C4-2B (cell line): Measurements from ENCODE around the gene ATP6V0A1.

ENCODE experiments used
- ZFX ChIP-seq: fragments of 450-650 bp; IDR thresholded peaks from 2 replicates; pipeline ENCODE4 v1.6.1; 2017
- TF ChIP-seq, protein P1 (sequence below): fragments of 450-650 bp; conservative IDR thresholded peaks from 2 replicates; pipeline ENCODE4 v1.5.1; 2017; ENCODE audit warnings: mild to moderate bottlenecking

DNA sequence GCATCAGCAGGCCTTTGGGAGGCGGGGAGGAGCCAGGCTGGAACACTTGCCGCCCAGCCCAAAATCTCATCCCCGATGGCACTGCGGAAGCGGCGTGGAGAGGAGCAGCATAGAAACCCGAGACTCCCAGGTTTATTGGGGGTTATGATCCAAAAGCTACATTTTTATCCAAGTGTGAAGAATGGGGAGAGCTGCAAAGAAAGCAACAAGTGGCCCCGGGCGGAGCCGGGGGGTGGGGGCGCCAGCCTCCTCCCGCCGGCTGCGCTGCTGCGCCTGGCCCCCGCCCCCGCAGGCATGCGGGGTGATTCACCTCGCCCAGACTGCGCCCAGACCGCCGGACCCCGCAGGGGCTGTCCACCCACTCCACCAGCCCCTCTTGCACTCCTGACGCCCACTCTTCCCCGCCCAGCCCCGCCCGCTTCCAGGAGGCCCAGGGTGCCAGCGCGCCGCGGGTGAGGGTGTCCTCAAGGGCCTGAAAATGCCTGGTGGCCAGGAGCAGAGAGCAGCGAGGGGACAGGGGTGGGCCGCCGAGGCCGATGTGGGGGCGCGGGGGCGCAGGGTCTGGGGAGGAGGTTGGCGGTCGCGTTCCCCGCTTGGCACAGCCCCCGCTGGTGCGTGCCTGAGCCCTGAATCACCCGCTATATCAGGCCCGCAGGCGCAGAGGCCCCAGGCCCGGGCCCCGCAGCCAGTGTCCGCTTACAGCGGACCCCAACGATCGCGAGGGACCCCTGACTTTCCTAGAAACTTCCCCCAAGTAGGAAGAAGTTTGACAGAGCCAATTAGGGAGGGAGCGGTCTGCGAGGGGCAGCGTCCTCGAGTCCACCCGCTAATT lies 37.0 kb upstream of the ATP6V0A1 start:
- TF ChIP-seq, protein P1, sequence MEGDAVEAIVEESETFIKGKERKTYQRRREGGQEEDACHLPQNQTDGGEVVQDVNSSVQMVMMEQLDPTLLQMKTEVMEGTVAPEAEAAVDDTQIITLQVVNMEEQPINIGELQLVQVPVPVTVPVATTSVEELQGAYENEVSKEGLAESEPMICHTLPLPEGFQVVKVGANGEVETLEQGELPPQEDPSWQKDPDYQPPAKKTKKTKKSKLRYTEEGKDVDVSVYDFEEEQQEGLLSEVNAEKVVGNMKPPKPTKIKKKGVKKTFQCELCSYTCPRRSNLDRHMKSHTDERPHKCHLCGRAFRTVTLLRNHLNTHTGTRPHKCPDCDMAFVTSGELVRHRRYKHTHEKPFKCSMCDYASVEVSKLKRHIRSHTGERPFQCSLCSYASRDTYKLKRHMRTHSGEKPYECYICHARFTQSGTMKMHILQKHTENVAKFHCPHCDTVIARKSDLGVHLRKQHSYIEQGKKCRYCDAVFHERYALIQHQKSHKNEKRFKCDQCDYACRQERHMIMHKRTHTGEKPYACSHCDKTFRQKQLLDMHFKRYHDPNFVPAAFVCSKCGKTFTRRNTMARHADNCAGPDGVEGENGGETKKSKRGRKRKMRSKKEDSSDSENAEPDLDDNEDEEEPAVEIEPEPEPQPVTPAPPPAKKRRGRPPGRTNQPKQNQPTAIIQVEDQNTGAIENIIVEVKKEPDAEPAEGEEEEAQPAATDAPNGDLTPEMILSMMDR, result no peak
- no peak for TF ChIP-seq ZFX
